Bronchial epithelial cell (primary cell): ENCODE data around the gene SCN8A. TPM values are rescaled to one million over a fixed set of nuclear protein-coding genes. Genes with fewer than 3 reads are reported as not detected.

Experiments used
- DNase-seq: peaks from one replicate; pipeline ENCODE4 v3.0.0-alpha.2; 2010; ENCODE audit warnings: low read depth
- FAIRE-seq: peaks from 2 replicates; lab custom pipeline; 2011; peaks lifted over from hg19 to GRCh38; lab: Jason Lieb, UNC
- H3K27me3 ChIP-seq: 2 replicates; pipeline ENCODE4 v1.5.1; 2011; ENCODE audit warnings: low read length; ENCODE audit not compliant: control insufficient read depth, insufficient read depth
- H3K36me3 ChIP-seq: 2 replicates; pipeline ENCODE4 v1.5.1; 2011; ENCODE audit warnings: low read length; ENCODE audit not compliant: control insufficient read depth, insufficient read depth
- H3K4me3 ChIP-seq: 2 replicates; pipeline ENCODE4 v1.5.1; 2011; ENCODE audit warnings: mild to moderate bottlenecking, low read depth, low read length, control low read depth
- CTCF ChIP-seq: IDR thresholded peaks from 2 replicates; pipeline ENCODE4 v1.5.1; 2011; ENCODE audit warnings: mild to moderate bottlenecking, moderate library complexity, low read length, control low read depth, inconsistent platforms; ENCODE audit not compliant: insufficient read depth, severe bottlenecking
- total RNA-seq: library from RNA; depleted of rRNA; stranded (reverse); fragments of >200 nt; gene quantifications from 2 replicates; pipeline ENCODE4 v1.2.1, GENCODE V29; 2014

The SCN8A gene
- total RNA-seq, 1 donor from 2014 or later = under 0.01 TPM

GRCh38 chr12:51626629-51627028, 35.6 kb downstream of the SCN8A start:
- no peak for TF ChIP-seq CTCF
- Histone ChIP-seq H3K36me3 (no peaks in the 10 kb centered on the region), H3K27me3 (no peaks in the 10 kb centered on the region), H3K4me3 (no peak overlapping the region)
- DNase-seq (no peak), FAIRE-seq (no peak)

- H3K36me3 ChIP-seq = no peaks in the 10 kb centered on the region
- no peak for TF ChIP-seq CTCF
- H3K27me3 ChIP-seq = no peaks in the 10 kb centered on the region
- DNase-seq (no peak), FAIRE-seq (no peak)
- no peak overlapping the region for H3K4me3 ChIP-seq
Observed at GRCh38 chr12:51630256-51630880, 39.3 kb downstream of the SCN8A start.

GRCh38 chr12:51630986-51631385, 40.0 kb downstream of the SCN8A start:
- no peak for TF ChIP-seq CTCF
- no peak for DNase-seq
- Histone ChIP-seq H3K4me3 (no peak overlapping the region), H3K36me3 (no peaks in the 10 kb centered on the region), H3K27me3 (no peaks in the 10 kb centered on the region)
- FAIRE-seq = no peak

- no peak overlapping the region for H3K4me3 ChIP-seq
- no peaks in the 10 kb centered on the region for H3K36me3 ChIP-seq
- DNase-seq (peak; percentile 72), FAIRE-seq (peak; percentile 95)
- no peak for TF ChIP-seq CTCF
- H3K27me3 ChIP-seq = no peaks in the 10 kb centered on the region
Observed at GRCh38 chr12:51631591-51631990, 40.6 kb downstream of the SCN8A start.

- no peaks in the 10 kb centered on the region for H3K27me3 ChIP-seq
- no peak for FAIRE-seq
- TF ChIP-seq CTCF = no peak
Observed at GRCh38 chr12:51632623-51633022, 41.6 kb downstream of the SCN8A start.

GRCh38 chr12:51635346-51635745, 44.3 kb downstream of the SCN8A start:
- H3K27me3 ChIP-seq = no peaks in the 10 kb centered on the region
- FAIRE-seq (no peak), DNase-seq (peak; percentile 43)
- TF ChIP-seq CTCF = no peak
- H3K36me3 ChIP-seq = no peaks in the 10 kb centered on the region
- no peak overlapping the region for H3K4me3 ChIP-seq

More at GRCh38 chr12:51632623-51633022, 41.6 kb downstream of the SCN8A start:
- Histone ChIP-seq H3K4me3 (no peak overlapping the region), H3K36me3 (no peaks in the 10 kb centered on the region)
- no peak for DNase-seq
